HEK293T (cell line): ENCODE measurements around the gene SHANK2.

ENCODE experiments used
- CTCF ChIA-PET: fragments of 350-600 bp; formaldehyde crosslinking; extraction: SDS; loops from one replicate; lab custom pipeline; 2021; ENCODE audit warnings: antibody characterized with exemption, inconsistent platforms; lab: Yijun Ruan, JAX
- POLR2A ChIA-PET: fragments of 350-600 bp; formaldehyde crosslinking; extraction: SDS; loops from one replicate; lab custom pipeline; 2020; ENCODE audit warnings: antibody characterized with exemption, inconsistent platforms; lab: Yijun Ruan, JAX
- DNase-seq: peaks from one replicate; pipeline ENCODE4 v3.0.0; 2012; ENCODE audit warnings: mixed read lengths; ENCODE audit errors: extremely low spot score
- ARNT ChIP-seq: fragments of 450-650 bp; IDR thresholded peaks from 2 replicates; pipeline ENCODE4 v1.6.1; 2017; ENCODE audit warnings: mild to moderate bottlenecking
- BHLHE40 ChIP-seq: fragments of 450-650 bp; IDR thresholded peaks from 2 replicates; pipeline ENCODE4 v1.6.1; 2016; ENCODE audit warnings: mild to moderate bottlenecking, moderate library complexity, borderline replicate concordance
- CTBP1 ChIP-seq: fragments of 450-650 bp; IDR thresholded peaks from 2 replicates; pipeline ENCODE4 v1.6.1; 2016; ENCODE audit warnings: borderline replicate concordance
- ELF4 ChIP-seq: fragments of 450-650 bp; IDR thresholded peaks from 2 replicates; pipeline ENCODE4 v1.6.1; 2017; ENCODE audit warnings: antibody characterized with exemption
- FOXA1 ChIP-seq: fragments of 450-650 bp; IDR thresholded peaks from 2 replicates; pipeline ENCODE4 v1.6.1; 2016; ENCODE audit warnings: mild to moderate bottlenecking
- FOXK2 ChIP-seq: fragments of 450-650 bp; IDR thresholded peaks from 2 replicates; pipeline ENCODE4 v1.6.1; 2016; ENCODE audit warnings: mild to moderate bottlenecking
- FOXM1 ChIP-seq: fragments of 450-650 bp; IDR thresholded peaks from 2 replicates; pipeline ENCODE4 v1.6.1; 2017; ENCODE audit warnings: mild to moderate bottlenecking, borderline replicate concordance
- HDGF ChIP-seq: fragments of 450-650 bp; IDR thresholded peaks from 2 replicates; pipeline ENCODE4 v1.6.1; 2017; ENCODE audit warnings: antibody characterized with exemption, borderline replicate concordance
- L3MBTL2 ChIP-seq: fragments of 450-650 bp; conservative IDR thresholded peaks from 2 replicates; pipeline ENCODE4 v1.6.1; 2016; ENCODE audit warnings: mild to moderate bottlenecking
- LEF1 ChIP-seq: fragments of 450-650 bp; IDR thresholded peaks from 2 replicates; pipeline ENCODE4 v1.6.1; 2017; ENCODE audit warnings: mild to moderate bottlenecking, borderline replicate concordance
- NFRKB ChIP-seq: fragments of 450-650 bp; IDR thresholded peaks from 2 replicates; pipeline ENCODE4 v1.6.1; 2016; ENCODE audit warnings: mild to moderate bottlenecking, moderate library complexity
- SP1 ChIP-seq: fragments of 450-650 bp; IDR thresholded peaks from 2 replicates; pipeline ENCODE4 v1.6.1; 2017
- SUZ12 ChIP-seq: fragments of 450-650 bp; IDR thresholded peaks from 2 replicates; pipeline ENCODE4 v1.6.1; 2016; ENCODE audit warnings: mild to moderate bottlenecking
- TARDBP ChIP-seq: fragments of 450-650 bp; IDR thresholded peaks from 2 replicates; pipeline ENCODE4 v1.6.1; 2016
- ZNF384 ChIP-seq: fragments of 450-650 bp; IDR thresholded peaks from 2 replicates; pipeline ENCODE4 v1.6.1; 2016
- TF ChIP-seq, protein P1 (sequence below): fragments of 450-650 bp; IDR thresholded peaks from 2 replicates; pipeline ENCODE4 v1.6.1; 2016

SHANK2 gene

DNA sequence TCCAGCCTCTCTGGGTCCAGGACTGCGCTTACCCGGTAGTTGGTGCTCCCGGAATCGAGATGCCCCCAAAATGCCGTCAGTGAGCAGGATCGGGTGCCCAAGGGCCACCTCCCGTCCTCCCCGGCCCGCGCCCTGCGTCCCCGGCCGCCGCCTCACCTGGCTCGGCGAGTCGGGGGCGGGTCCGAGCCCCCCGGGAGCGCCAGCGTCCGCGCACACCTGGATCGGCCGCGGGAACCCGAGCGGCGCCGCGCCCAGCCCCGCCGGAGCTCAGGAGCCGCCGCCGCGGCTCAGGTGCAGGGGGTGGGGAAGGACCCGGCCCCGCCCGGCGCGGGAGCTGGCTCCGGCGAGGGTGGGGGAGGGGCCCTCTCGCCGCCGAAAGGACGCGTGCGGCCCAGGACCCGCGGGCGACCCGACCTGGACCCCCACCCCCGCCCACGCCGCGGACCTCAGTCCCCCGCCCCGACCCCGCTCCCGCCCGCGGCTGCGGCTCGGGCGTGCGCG lies at the start of gene SHANK2:
Gene SHANK2 (minus strand): TSS at position 309 of the 501 bp plus-strand sequence. CDS start 105,251 bp downstream, outside the sequence.
- TF ChIP-seq CTBP1 (no peak), NFRKB (no peak), LEF1 (no peak), BHLHE40 (no peak), SUZ12 (no peak), FOXM1 (no peak), L3MBTL2 (no peak), TARDBP (no peak), ELF4 (no peak), FOXA1 (no peak), FOXK2 (no peak), HDGF (no peak), ZNF384 (no peak), SP1 (no peak), ARNT (no peak)
- TF ChIP-seq, protein P1, sequence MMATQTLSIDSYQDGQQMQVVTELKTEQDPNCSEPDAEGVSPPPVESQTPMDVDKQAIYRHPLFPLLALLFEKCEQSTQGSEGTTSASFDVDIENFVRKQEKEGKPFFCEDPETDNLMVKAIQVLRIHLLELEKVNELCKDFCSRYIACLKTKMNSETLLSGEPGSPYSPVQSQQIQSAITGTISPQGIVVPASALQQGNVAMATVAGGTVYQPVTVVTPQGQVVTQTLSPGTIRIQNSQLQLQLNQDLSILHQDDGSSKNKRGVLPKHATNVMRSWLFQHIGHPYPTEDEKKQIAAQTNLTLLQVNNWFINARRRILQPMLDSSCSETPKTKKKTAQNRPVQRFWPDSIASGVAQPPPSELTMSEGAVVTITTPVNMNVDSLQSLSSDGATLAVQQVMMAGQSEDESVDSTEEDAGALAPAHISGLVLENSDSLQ: no peak
- ChIA-PET POLR2A (no interaction called here), CTCF (interaction anchor here (0.9 to 1.5 kb wide), 4 partner anchors 13 to 167 kb away, joined by 3 to 4 read pairs (median 3); no protein-coding TSS in a partner anchor)
- DNase-seq: peak; percentile 45

DNA sequence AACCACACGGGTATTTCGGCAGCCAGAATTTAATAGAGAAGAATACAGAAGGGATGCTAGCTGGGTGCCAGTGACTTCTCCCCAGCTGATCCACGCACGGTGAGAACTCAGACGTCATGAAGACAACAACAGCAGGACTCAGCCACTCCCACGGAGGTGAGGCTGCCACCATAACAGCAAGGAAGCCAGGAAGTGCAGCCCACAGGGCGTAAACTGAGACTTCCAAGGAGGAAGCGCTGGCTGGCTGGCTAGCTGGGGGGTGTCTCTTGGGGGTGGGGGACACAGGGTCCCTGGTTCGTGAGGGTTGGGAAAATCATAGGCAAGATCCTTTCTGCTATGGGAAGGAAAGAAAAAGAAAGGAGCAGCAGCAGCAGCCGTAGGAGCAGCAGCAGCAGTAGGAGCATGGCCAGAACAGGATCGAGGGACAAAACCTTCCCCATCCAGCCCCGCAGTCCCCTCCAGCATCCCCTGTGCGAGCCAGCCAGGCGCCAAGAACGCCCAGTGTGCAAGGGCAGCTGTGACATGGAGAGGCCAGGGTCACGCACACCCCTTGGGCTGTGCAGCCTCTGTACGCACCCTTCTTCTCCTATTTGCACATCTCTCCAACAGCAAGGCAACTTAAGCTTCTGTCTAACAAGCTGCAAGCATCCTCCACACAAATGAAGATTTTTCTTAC lies 49.6 kb upstream of the SHANK2 start:
- TF ChIP-seq FOXA1: no peak
- TF ChIP-seq SP1: no peak
- TF ChIP-seq, protein P1: no peak
- no peak for TF ChIP-seq SUZ12
- TF ChIP-seq FOXM1: no peak
- no peak for TF ChIP-seq L3MBTL2
- no peak for TF ChIP-seq HDGF
- no peak for TF ChIP-seq CTBP1
- no peak for TF ChIP-seq NFRKB
- no peak for TF ChIP-seq BHLHE40
- no peak for TF ChIP-seq FOXK2
- TF ChIP-seq ELF4: no peak
- TF ChIP-seq LEF1: no peak
- TF ChIP-seq ARNT: no peak
- TF ChIP-seq ZNF384: no peak
- TF ChIP-seq TARDBP: no peak
- no peak for DNase-seq
- CTCF ChIA-PET: no interaction called here
- POLR2A ChIA-PET: no interaction called here

DNA sequence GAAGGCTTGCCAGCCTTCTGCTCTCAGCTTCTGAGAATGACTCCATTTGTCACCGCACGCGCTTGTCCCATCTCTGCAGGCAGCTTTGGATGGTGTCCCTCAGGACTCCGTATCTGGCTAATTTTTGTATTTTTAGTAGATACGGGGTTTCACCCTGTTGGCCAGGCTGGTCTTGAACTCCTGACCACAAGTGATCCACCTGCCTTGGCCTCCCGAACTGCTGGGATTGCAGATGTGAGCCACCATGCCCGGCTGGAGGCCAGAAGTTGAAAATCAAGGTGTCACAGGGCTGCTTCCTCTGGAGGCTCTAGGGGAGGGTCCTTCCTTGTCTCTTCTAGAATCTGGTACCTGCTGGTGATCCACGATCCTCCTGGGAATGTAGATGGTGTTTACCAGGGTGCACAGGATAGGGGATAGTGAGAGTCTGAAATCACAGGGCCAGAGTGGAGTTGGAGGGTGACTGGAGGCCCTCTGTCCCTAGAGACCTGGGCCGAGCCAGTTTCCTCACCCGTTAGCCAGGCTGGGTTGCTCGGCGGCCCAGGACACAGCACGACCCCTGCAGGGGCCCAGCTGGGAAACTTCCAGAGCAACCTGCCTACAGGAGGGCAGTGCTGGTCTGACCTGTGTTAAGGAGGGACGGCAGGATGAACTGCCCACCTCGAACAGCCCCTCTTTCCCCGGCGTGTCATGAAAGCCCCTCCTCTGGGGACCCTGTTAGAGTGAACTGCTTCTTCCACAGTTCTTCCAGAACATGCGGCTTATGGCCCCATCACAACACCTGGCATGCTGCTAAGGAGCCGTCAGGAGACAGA lies 48.9 kb upstream of the SHANK2 start:
- TF ChIP-seq ZNF384 (no peak), SP1 (no peak), BHLHE40 (no peak), FOXM1 (no peak), SUZ12 (no peak), ELF4 (no peak), L3MBTL2 (no peak)
- TF ChIP-seq, protein P1: no peak
- DNase-seq: no peak
- ChIA-PET CTCF (no interaction called here), POLR2A (no interaction called here)

DNA sequence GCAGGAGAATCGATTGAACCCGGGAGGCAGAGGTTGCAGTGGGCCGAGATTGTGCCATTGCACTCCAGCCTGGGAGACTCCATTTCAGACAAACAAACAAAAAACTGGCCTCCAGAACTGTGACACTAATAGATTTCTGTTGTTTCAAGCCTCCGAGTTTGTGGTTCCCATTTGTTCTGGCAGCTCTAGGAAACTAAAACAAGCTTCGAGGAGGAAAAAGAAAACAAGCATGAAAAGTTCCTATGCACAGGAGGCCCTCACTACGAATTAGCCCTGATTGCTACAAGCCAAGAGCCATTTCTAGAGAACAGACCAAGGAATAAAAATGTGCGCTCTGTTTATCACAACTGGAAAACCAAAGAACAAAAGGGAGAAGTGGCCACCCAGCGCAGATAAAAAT lies 47.8 kb upstream of the SHANK2 start:
- no peak for DNase-seq
- TF ChIP-seq L3MBTL2 (no peak), CTBP1 (no peak), TARDBP (no peak)
- ChIA-PET POLR2A (no interaction called here), CTCF (no interaction called here)

DNA sequence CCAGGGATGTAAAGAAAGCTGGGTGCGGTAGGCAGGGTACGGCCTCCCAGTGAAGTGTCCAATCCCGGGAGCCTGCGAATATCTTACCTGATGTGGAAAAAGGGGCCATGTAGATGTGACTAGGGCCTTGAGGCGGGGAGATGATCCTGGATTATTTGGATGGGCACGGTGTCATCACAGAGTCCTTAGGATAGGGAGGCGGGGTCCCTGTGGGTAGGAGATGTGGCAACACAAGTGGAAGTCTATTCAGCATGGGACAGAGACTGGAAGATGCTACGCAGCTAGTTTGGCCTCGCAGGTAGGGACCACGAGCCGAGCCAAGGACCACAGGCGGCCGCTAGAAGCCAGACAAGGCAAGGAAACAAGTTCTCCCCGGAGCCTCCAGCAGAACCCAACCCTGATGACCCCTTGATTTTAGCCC lies 46.4 kb upstream of the SHANK2 start:
- ChIA-PET CTCF (no interaction called here), POLR2A (no interaction called here)
- no peak for TF ChIP-seq FOXA1
- no peak for TF ChIP-seq NFRKB
- TF ChIP-seq, protein P1: no peak
- TF ChIP-seq TARDBP: no peak
- TF ChIP-seq BHLHE40: no peak
- no peak for TF ChIP-seq FOXM1
- TF ChIP-seq ELF4: no peak
- TF ChIP-seq SUZ12: no peak
- no peak for TF ChIP-seq LEF1
- no peak for TF ChIP-seq ARNT
- TF ChIP-seq HDGF: no peak
- TF ChIP-seq L3MBTL2: no peak
- TF ChIP-seq SP1: no peak
- DNase-seq: no peak
